DOHH2 (cell line): ENCODE results near the gene PTGR3.

ENCODE experiments used
- H3F3A ChIP-seq: fragments of 200-600 bp; sonication (generic), shearing (Covaris generic); 2 replicates; pipeline ENCODE4 v1.6.0; 2016; ENCODE audit warnings: antibody characterized with exemption, mild to moderate bottlenecking; ENCODE audit not compliant: control insufficient read depth, insufficient read depth
- H3K27ac ChIP-seq: fragments of 200-600 bp; sonication (generic); 2 replicates; pipeline ENCODE4 v1.5.1; 2014; ENCODE audit warnings: low read depth, mild to moderate bottlenecking, low read length, moderate library complexity
- H3K27me3 ChIP-seq: fragments of 200-600 bp; sonication (generic); 2 replicates; pipeline ENCODE4 v1.6.1; 2014; ENCODE audit warnings: mild to moderate bottlenecking, low read length, mixed read lengths; ENCODE audit not compliant: control insufficient read depth
- H3K36me3 ChIP-seq: fragments of 200-600 bp; sonication (generic); 2 replicates; pipeline ENCODE4 v1.6.1; 2014; ENCODE audit warnings: mild to moderate bottlenecking, low read length, moderate library complexity, mixed read lengths; ENCODE audit not compliant: control insufficient read depth
- H3K4me1 ChIP-seq: fragments of 200-600 bp; sonication (generic); 2 replicates; pipeline ENCODE4 v1.6.1; 2014; ENCODE audit warnings: mild to moderate bottlenecking, low read length, mixed read lengths; ENCODE audit not compliant: control insufficient read depth
- H3K4me2 ChIP-seq: fragments of 200-600 bp; sonication (generic); 2 replicates; pipeline ENCODE4 v1.6.0; 2014; ENCODE audit warnings: mild to moderate bottlenecking, low read length, moderate library complexity
- H3K4me3 ChIP-seq: fragments of 200-600 bp; sonication (generic); 2 replicates; pipeline ENCODE4 v1.5.1; 2014; ENCODE audit warnings: mild to moderate bottlenecking, low read length, mixed read lengths
- H3K79me2 ChIP-seq: fragments of 200-600 bp; sonication (generic); 2 replicates; pipeline ENCODE4 v1.6.1; 2014; ENCODE audit warnings: mild to moderate bottlenecking, low read length, mixed read lengths; ENCODE audit not compliant: control insufficient read depth
- H3K9me2 ChIP-seq: fragments of 200-600 bp; sonication (generic); replicated peaks from 2 replicates; pipeline ENCODE4 v1.6.1; 2014; ENCODE audit warnings: mild to moderate bottlenecking, low read length, mixed read lengths; ENCODE audit not compliant: control insufficient read depth
- H3K9me3 ChIP-seq: fragments of 200-600 bp; sonication (generic); 2 replicates; pipeline ENCODE4 v1.6.1; 2014; ENCODE audit warnings: antibody characterized with exemption, low read length, mixed read lengths; ENCODE audit not compliant: control insufficient read depth, insufficient read depth
- H4K20me1 ChIP-seq: fragments of 200-600 bp; sonication (generic); 2 replicates; pipeline ENCODE4 v1.6.0; 2014; ENCODE audit warnings: low read depth, mild to moderate bottlenecking, antibody characterized with exemption, low read length, moderate library complexity; ENCODE audit not compliant: control insufficient read depth, insufficient read depth
- CTCF ChIP-seq: fragments of 200-600 bp; sonication (generic); IDR thresholded peaks from one replicate; pipeline ENCODE4 v1.5.1; 2014; ENCODE audit warnings: antibody characterized with exemption, mild to moderate bottlenecking, low read depth, low read length; ENCODE audit not compliant: poor library complexity, severe bottlenecking
- EZH2phosphoT487 ChIP-seq: fragments of 200-600 bp; sonication (generic); IDR thresholded peaks from 2 replicates; pipeline ENCODE4 v1.6.1; 2017; ENCODE audit warnings: borderline replicate concordance, mild to moderate bottlenecking, antibody characterized with exemption, low read length, moderate library complexity, mixed read lengths

Gene PTGR3

GRCh38 chr18:75235896-75236295, 27.0 kb upstream of the PTGR3 start:
- H3K9me2 ChIP-seq, result no peaks in the 10 kb centered on the region
- no peaks in the 10 kb centered on the region for H4K20me1 ChIP-seq
- no peaks in the 10 kb centered on the region for H3F3A ChIP-seq
- no peak overlapping the region for H3K4me3 ChIP-seq
- TF ChIP-seq EZH2phosphoT487, result no peak
- TF ChIP-seq CTCF, result no peak
- no peak overlapping the region for H3K4me2 ChIP-seq
- H3K36me3 ChIP-seq, result no peaks in the 10 kb centered on the region
- peaks cover 18% of the 10 kb centered on the region for H3K79me2 ChIP-seq
- no peaks in the 10 kb centered on the region for H3K27me3 ChIP-seq
- no peaks in the 10 kb centered on the region for H3K9me3 ChIP-seq
- no peak overlapping the region for H3K27ac ChIP-seq
- H3K4me1 ChIP-seq, result no peaks in the 10 kb centered on the region

GRCh38 chr18:75234901-75235300, 26.0 kb upstream of the PTGR3 start:
- Histone ChIP-seq H3K4me3 (no peak overlapping the region), H3K36me3 (no peaks in the 10 kb centered on the region), H3F3A (no peaks in the 10 kb centered on the region), H3K27me3 (no peaks in the 10 kb centered on the region), H3K27ac (no peak overlapping the region), H3K79me2 (peaks cover 24% of the 10 kb centered on the region), H4K20me1 (no peaks in the 10 kb centered on the region), H3K4me2 (no peak overlapping the region), H3K9me3 (no peaks in the 10 kb centered on the region), H3K9me2 (no peaks in the 10 kb centered on the region), H3K4me1 (no peaks in the 10 kb centered on the region)
- TF ChIP-seq EZH2phosphoT487 (no peak), CTCF (no peak)

- peaks cover 41% of the 10 kb centered on the region for H3K79me2 ChIP-seq
- TF ChIP-seq CTCF (no peak), EZH2phosphoT487 (no peak)
- H3K4me2 ChIP-seq, result no peak overlapping the region
- no peak overlapping the region for H3K4me3 ChIP-seq
- H3K27me3 ChIP-seq, result no peaks in the 10 kb centered on the region
- H3K4me1 ChIP-seq, result no peaks in the 10 kb centered on the region
- no peaks in the 10 kb centered on the region for H3K36me3 ChIP-seq
- no peaks in the 10 kb centered on the region for H4K20me1 ChIP-seq
- H3K9me3 ChIP-seq, result no peaks in the 10 kb centered on the region
- no peaks in the 10 kb centered on the region for H3F3A ChIP-seq
- no peak overlapping the region for H3K27ac ChIP-seq
- H3K9me2 ChIP-seq, result no peaks in the 10 kb centered on the region
Measured at GRCh38 chr18:75231053-75231406, 22.1 kb upstream of the PTGR3 start.
